ENCODE data around the gene KAT2B.

- no peak for TF ChIP-seq CTCF (conservative IDR thresholded peaks at IDR 0.05 in 1 of 2, IDR thresholded peaks at IDR 0.05 in 1 of 2; ENCODE audit: extremely low read depth in 1 of 2, insufficient read depth in 1 of 2, low read depth in 1 of 2, low read length in 2 of 2)
- TF ChIP-seq EZH2 (IDR thresholded peaks at IDR 0.05; ENCODE audit: borderline replicate concordance, low read length): no peak
Observed at GRCh38 chr3:20071175-20071574, 30.9 kb downstream of the KAT2B start.

All from mammary epithelial cell (primary cell).